GM12874 (cell line): ENCODE results near the gene NCAM1.

Experiments
- CTCF ChIP-seq: IDR thresholded peaks from 2 replicates; pipeline ENCODE4 v1.5.1; 2011; ENCODE audit warnings: low read depth, mild to moderate bottlenecking, control low read depth, low read length, moderate library complexity; ENCODE audit not compliant: insufficient read depth

Gene NCAM1

GRCh38 chr11:113324250-113324649, 363.0 kb downstream of the NCAM1 start:
- no peak for TF ChIP-seq CTCF
